K562 (cell line): ENCODE measurements around the gene CISD3. TPM values are rescaled to one million over a fixed set of nuclear protein-coding genes. Genes with fewer than 3 reads are reported as not detected.

ENCODE experiments used
- BCLAF1 ChIP-seq, 2 experiments: fragments of 450-650 bp in 1 of 2; IDR thresholded peaks; 2 replicates each; pipeline ENCODE4 v1.6.1; 2011 to 2017; ENCODE audit warnings: low read depth in 2 of 2, antibody characterized with exemption in 1 of 2, borderline replicate concordance in 1 of 2, low read length in 1 of 2, mild to moderate bottlenecking in 1 of 2, mixed read lengths in 1 of 2; ENCODE audit not compliant: control insufficient read depth in 1 of 2
- HCFC1 ChIP-seq: IDR thresholded peaks from 2 replicates; pipeline ENCODE4 v1.6.1; 2012; ENCODE audit warnings: low read depth, low read length, improper control_type of control experiment
- HNRNPH1 ChIP-seq: fragments of 200-400 bp; formaldehyde crosslinking; optimal IDR thresholded peaks from 2 replicates; pipeline ENCODE3; 2017; ENCODE audit warnings: low read depth, mild to moderate bottlenecking, low read length, moderate library complexity
- IRF1 ChIP-seq: sonication (generic); formaldehyde crosslinking; IDR thresholded peaks from 2 replicates; pipeline ENCODE4 v1.8.0; 2022; ENCODE audit warnings: missing genetic modification reagents, mild to moderate bottlenecking, borderline replicate concordance
- JUND ChIP-seq, 2 experiments: IDR thresholded peaks; 2 replicates in 1 of 2; 3 replicates in 1 of 2; pipeline ENCODE4 v1.6.1; 2011; ENCODE audit warnings: borderline replicate concordance in 2 of 2, low read depth in 2 of 2, low read length in 2 of 2, improper control_type of control experiment in 1 of 2, missing biosample characterization in 1 of 2, missing genetic modification characterization in 1 of 2, missing genetic modification reagents in 1 of 2
- MNT ChIP-seq, 2 experiments: fragments of 450-650 bp; conservative IDR thresholded peaks; 2 replicates each; pipeline ENCODE4 v1.6.1; 2017; ENCODE audit warnings: mild to moderate bottlenecking in 2 of 2, moderate library complexity in 2 of 2
- NCOA4 ChIP-seq: fragments of 450-650 bp; IDR thresholded peaks from 2 replicates; pipeline ENCODE4 v1.6.1; 2018; ENCODE audit warnings: mild to moderate bottlenecking; ENCODE audit not compliant: partially characterized antibody
- USF1 ChIP-seq: sonication (generic); formaldehyde crosslinking; IDR thresholded peaks from 2 replicates; pipeline ENCODE4 v1.9.0; 2022; ENCODE audit warnings: mild to moderate bottlenecking, missing genetic modification reagents
- ZBTB11 ChIP-seq, 3 experiments: fragments of 200-800 bp in 1 of 3; fragments of 250-450 bp in 1 of 3; fragments of 450-650 bp in 1 of 3; sonication (Bioruptor Pico) in 1 of 3; sonication (Bioruptor generic) in 1 of 3; formaldehyde crosslinking in 1 of 3; IDR thresholded peaks; 2 replicates each; pipeline versions ENCODE4 v1.6.1 to v1.8.0; 2016 to 2022; ENCODE audit warnings: mild to moderate bottlenecking in 2 of 3, missing genetic modification characterization in 2 of 3, missing compliant biosample characterization in 1 of 3, moderate library complexity in 1 of 3
- ZNF197 ChIP-seq: fragments of 200-800 bp; sonication (Bioruptor generic); IDR thresholded peaks from 2 replicates; pipeline ENCODE4 v1.6.1; 2016; ENCODE audit warnings: low read depth, missing genetic modification characterization, missing compliant biosample characterization
- ZNF511 ChIP-seq: sonication (generic); formaldehyde crosslinking; IDR thresholded peaks from 2 replicates; pipeline ENCODE4 v1.8.0; 2022; ENCODE audit warnings: mild to moderate bottlenecking, missing genetic modification reagents
- ZNF668 ChIP-seq: fragments of 250-450 bp; sonication (Bioruptor Pico); IDR thresholded peaks from 2 replicates; pipeline ENCODE4 v1.8.0; 2022; ENCODE audit warnings: mild to moderate bottlenecking, inconsistent platforms
- ZNF785 ChIP-seq: fragments of 250-450 bp; sonication (Bioruptor Pico); IDR thresholded peaks from 2 replicates; pipeline ENCODE4 v1.4.0; 2020; ENCODE audit warnings: mild to moderate bottlenecking
- polyA plus RNA-seq, 8 experiments: library from polyadenylated mRNA; depleted of rRNA in 4 of 8; stranded (reverse) in 5 of 8; unstranded in 3 of 8; fragments of >200 nt; fragmentation: Nextera tagmentation in 2 of 8; fragmentation: Illumina TruSeq in 1 of 8; extraction: Ambion mirVana in 2 of 8; extraction: Trizol in 1 of 8; gene quantifications; 2 replicates each; pipeline versions ENCODE4 v1.2.1 to v1.2.3, GENCODE V29; 2011 to 2014; ENCODE audit warnings: inconsistent platforms in 1 of 8, missing spikeins in 1 of 8
- total RNA-seq, 7 experiments: library from RNA; depleted of rRNA in 6 of 7; stranded (reverse); fragments of >200 nt in 6 of 7; fragmentation: Illumina TruSeq in 2 of 7; extraction: Trizol in 2 of 7; gene quantifications; 2 replicates each; pipeline versions ENCODE4 v1.2.1 to v1.2.3, GENCODE V29; 2011 to 2021; ENCODE audit warnings: low replicate concordance in 1 of 7

CISD3 gene
- total and polyA plus RNA-seq, 9 of the 15 experiments (the other 6 are each of a cell fraction or from before 2014, with no cell fraction given) = 5.0 to 60.7 (median 15.7) TPM

- TF ChIP-seq ZNF668 (CRISPR knock-in tag) = no peak
- TF ChIP-seq MNT (conservative IDR thresholded peaks at IDR 0.05) = peak; percentile 60 to 67; a peak in 3 of 4 replicates
- no peak; the same call in 1 of the 2 replicates for TF ChIP-seq HCFC1
- no peak for TF ChIP-seq NCOA4
- TF ChIP-seq ZNF197 (CRISPR knock-in tag) = no peak
- TF ChIP-seq BCLAF1 (IDR thresholded peaks at IDR 0.05; ENCODE audit: borderline replicate concordance in 1 of 2, control insufficient read depth in 1 of 2, low read depth in 2 of 2, low read length in 1 of 2) = no peak
- no peak for TF ChIP-seq ZNF785
- peak in 1 of 3 experiments; percentile 76; a peak in 2 of 6 replicates for TF ChIP-seq ZBTB11 (CRISPR knock-in tag; IDR thresholded peaks at IDR 0.05)
- 0 out of 2 replicates have a peak, but pooled peaks have one; percentile 2 for TF ChIP-seq JUND (IDR thresholded peaks at IDR 0.05; ENCODE audit: borderline replicate concordance, low read depth, low read length)
- peak; percentile 13; the same call in 1 of the 3 replicates for TF ChIP-seq JUND (tag; IDR thresholded peaks at IDR 0.05; ENCODE audit: borderline replicate concordance, low read depth, low read length)
- no peak for TF ChIP-seq HNRNPH1
- TF ChIP-seq ZNF511 (CRISPR knock-in tag) = no peak
- no peak for TF ChIP-seq IRF1 (CRISPR knock-in tag)
- TF ChIP-seq USF1 (CRISPR knock-in tag) = peak; percentile 53
Observed at GRCh38 chr17:38749223-38750043, 19.3 kb downstream of the CISD3 start (continued).
